Endodermal cell (in vitro differentiated cells): ENCODE results near the gene UBB. TPM values are rescaled to one million over a fixed set of nuclear protein-coding genes. Genes with fewer than 3 reads are reported as not detected.
A peak's percentile ranks its signal among the peaks of the same experiment; 100 is the strongest.

Experiments
- DNase-seq: peaks from one replicate; pipeline ENCODE4 v3.0.0-alpha.2; 2017
- H3K27ac ChIP-seq: 2 replicates; pipeline ENCODE4 v1.5.1; 2013; ENCODE audit warnings: mild to moderate bottlenecking, low read depth, low read length, moderate library complexity
- H3K27me3 ChIP-seq: 2 replicates; pipeline ENCODE4 v1.6.1; 2013; ENCODE audit warnings: mild to moderate bottlenecking, low read length, moderate library complexity; ENCODE audit not compliant: insufficient read depth, control insufficient read depth, poor library complexity, severe bottlenecking
- H3K36me3 ChIP-seq: 2 replicates; pipeline ENCODE4 v1.7.0; 2013; ENCODE audit warnings: mild to moderate bottlenecking, low read length, moderate library complexity; ENCODE audit not compliant: control insufficient read depth, insufficient read depth
- H3K4me1 ChIP-seq: one replicate; pipeline ENCODE4 v1.7.0; 2013; ENCODE audit warnings: low read length; ENCODE audit not compliant: control insufficient read depth, insufficient read depth
- H3K4me3 ChIP-seq: 2 replicates; pipeline ENCODE4 v1.5.1; 2013; ENCODE audit warnings: mild to moderate bottlenecking, low read length, moderate library complexity
- H3K9ac ChIP-seq: 2 replicates; pipeline ENCODE4 v1.6.1; 2013; ENCODE audit warnings: mild to moderate bottlenecking, low read length, moderate library complexity; ENCODE audit not compliant: poor library complexity, severe bottlenecking; ENCODE audit errors: extremely low read depth
- H3K9me3 ChIP-seq: 2 replicates; pipeline ENCODE4 v1.6.1; 2013; ENCODE audit warnings: mild to moderate bottlenecking, low read length, moderate library complexity; ENCODE audit not compliant: control insufficient read depth
- H3K27ac Mint-ChIP-seq: 2 replicates; pipeline ENCODE4 v1.8.0; 2020; ENCODE audit warnings: mixed read lengths
- H3K27me3 Mint-ChIP-seq: 2 replicates; pipeline ENCODE4 v1.8.0; 2021; ENCODE audit warnings: mild to moderate bottlenecking, mixed read lengths; ENCODE audit not compliant: insufficient read depth
- H3K36me3 Mint-ChIP-seq: 2 replicates; pipeline ENCODE4 v1.8.0; 2020; ENCODE audit warnings: low read depth, mixed read lengths
- H3K4me1 Mint-ChIP-seq: 2 replicates; pipeline ENCODE4 v1.8.0; 2020; ENCODE audit warnings: mixed read lengths
- H3K4me3 Mint-ChIP-seq: 2 replicates; pipeline ENCODE4 v1.8.0; 2020; ENCODE audit warnings: mild to moderate bottlenecking, moderate library complexity, mixed read lengths
- H3K9me3 Mint-ChIP-seq: 2 replicates; pipeline ENCODE4 v1.8.0; 2020; ENCODE audit warnings: mild to moderate bottlenecking, mixed read lengths
- WGBS, 2 experiments: methylation state at CpG; one replicate each; pipeline versions ENCODE4 v1.1.5 to v1.1.7; 2013; ENCODE audit warnings: missing lambda C conversion rate in 2 of 2, mixed read lengths in 1 of 2; ENCODE audit not compliant: insufficient coverage in 1 of 2, insufficient read length in 1 of 2; 5-methylcytosine and 5-hydroxymethylcytosine counted together
- long read RNA-seq, 4 experiments: library from polyadenylated mRNA in 2 of 4; library from RNA in 1 of 4; library from capped mRNA in 1 of 4; stranded (forward) in 3 of 4; unstranded in 1 of 4; transcript quantifications; one replicate each; pipeline ENCODE4 v2.0.0, GENCODE V29; 2020 to 2021; ENCODE audit warnings: inconsistent platforms in 1 of 4
- polyA plus RNA-seq, 2 experiments: library from polyadenylated mRNA; stranded (reverse); fragments of 50-300 nt; gene quantifications; one replicate each; pipeline ENCODE4 v1.2.3, GENCODE V29; 2013
- total RNA-seq, 2 donors: library from RNA; stranded (reverse); fragmentation: NEBNext Ultra II Directional in 1 of 2; extraction: Animal tissue kit (Norgen Biotek cat#: 25700) in 1 of 2; gene quantifications; 2 replicates in 1 of 2; 3 replicates in 1 of 2; pipeline ENCODE4 v1.2.1, GENCODE V29; 2021
- TF ChIP-seq, protein P1 (sequence below): fragments of 200-600 bp; sonication (generic); conservative IDR thresholded peaks from 2 replicates; pipeline ENCODE4 v1.5.0; 2021; ENCODE audit warnings: antibody characterized with exemption, mild to moderate bottlenecking

UBB gene
- total RNA-seq, result 1,000 to 10,000 TPM; 1,658 to 1,721 TPM
- polyA plus RNA-seq (2013, experiment 1 of 2), result 2,166 TPM
- polyA plus RNA-seq (2013, experiment 2 of 2), result 2,122 TPM
- long read RNA-seq, experiment 1, transcript UBB-203 (2 exons, 1,012 nt), result minor isoform, 28 of 750 reads
- long read RNA-seq, experiment 1, transcript UBB-201 (2 exons, 1,225 nt), result major isoform, 641 of 750 reads
- long read RNA-seq, experiment 1, partial matches to known transcripts, result 77 of 750 reads
- long read RNA-seq, experiment 1, other reads (novel, unspliced or antisense), result 2 of 750 reads
- long read RNA-seq, experiment 2, transcript UBB-201 (2 exons, 1,225 nt), result major isoform, 519 of 608 reads
- long read RNA-seq, experiment 2, transcript UBB-203 (2 exons, 1,012 nt), result minor isoform, 59 of 608 reads
- long read RNA-seq, experiment 2, partial matches to known transcripts, result 0 of 608 reads
- long read RNA-seq, experiment 2, other reads (novel, unspliced or antisense), result 28 of 608 reads
- long read RNA-seq, experiment 3, transcript UBB-202 (2 exons, 1,014 nt), result minor isoform, 5 of 653 reads
- long read RNA-seq, experiment 3, transcript UBB-203 (2 exons, 1,012 nt), result minor isoform, 25 of 653 reads
- long read RNA-seq, experiment 3, transcript UBB-201 (2 exons, 1,225 nt), result major isoform, 618 of 653 reads
- long read RNA-seq, experiment 3, partial matches to known transcripts, result 0 of 653 reads
- long read RNA-seq, experiment 3, other reads (novel, unspliced or antisense), result 5 of 653 reads
- long read RNA-seq, experiment 4, transcript UBB-202 (2 exons, 1,014 nt), result minor isoform, 15 of 2,734 reads
- long read RNA-seq, experiment 4, transcript UBB-201 (2 exons, 1,225 nt), result major isoform, 2,534 of 2,734 reads
- long read RNA-seq, experiment 4, transcript UBB-203 (2 exons, 1,012 nt), result minor isoform, 129 of 2,734 reads
- long read RNA-seq, experiment 4, partial matches to known transcripts, result 0 of 2,734 reads
- long read RNA-seq, experiment 4, other reads (novel, unspliced or antisense), result 55 of 2,734 reads

DNA sequence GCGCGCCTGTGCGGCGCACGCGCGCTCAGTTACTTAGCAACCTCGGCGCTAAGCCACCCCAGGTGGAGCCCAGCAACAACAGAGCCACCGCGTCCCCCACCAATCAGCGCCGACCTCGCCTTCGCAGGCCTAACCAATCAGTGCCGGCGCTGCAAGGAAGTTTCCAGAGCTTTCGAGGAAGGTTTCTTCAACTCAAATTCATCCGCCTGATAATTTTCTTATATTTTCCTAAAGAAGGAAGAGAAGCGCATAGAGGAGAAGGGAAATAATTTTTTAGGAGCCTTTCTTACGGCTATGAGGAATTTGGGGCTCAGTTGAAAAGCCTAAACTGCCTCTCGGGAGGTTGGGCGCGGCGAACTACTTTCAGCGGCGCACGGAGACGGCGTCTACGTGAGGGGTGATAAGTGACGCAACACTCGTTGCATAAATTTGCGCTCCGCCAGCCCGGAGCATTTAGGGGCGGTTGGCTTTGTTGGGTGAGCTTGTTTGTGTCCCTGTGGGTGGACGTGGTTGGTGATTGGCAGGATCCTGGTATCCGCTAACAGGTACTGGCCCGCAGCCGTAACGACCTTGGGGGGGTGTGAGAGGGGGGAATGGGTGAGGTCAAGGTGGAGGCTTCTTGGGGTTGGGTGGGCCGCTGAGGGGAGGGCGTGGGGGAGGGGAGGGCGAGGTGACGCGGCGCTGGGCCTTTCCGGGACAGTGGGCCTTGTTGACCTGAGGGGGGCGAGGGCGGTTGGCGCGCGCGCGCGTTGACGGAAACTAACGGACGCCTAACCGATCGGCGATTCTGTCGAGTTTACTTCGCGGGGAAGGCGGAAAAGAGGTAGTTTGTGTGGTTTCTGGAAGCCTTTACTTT is at the start of gene UBB:
UBB (plus strand) TSS at position 452 of the 856 bp plus-strand sequence. CDS start 817 bp downstream, outside the sequence.
- peaks cover 25% of the 10 kb centered on the region for H3K36me3 ChIP-seq
- Mint-ChIP-seq H3K36me3 (peaks cover 27% of the 10 kb centered on the region), H3K4me1 (peaks cover 17% of the 10 kb centered on the region), H3K9me3 (no peaks in the 10 kb centered on the region), H3K27ac (peak within 1 kb of the TSS; percentile 100), H3K27me3 (no peaks in the 10 kb centered on the region), H3K4me3 (peak within 1 kb of the TSS; percentile 85)
- peak within 1 kb of the TSS; percentile 97 for H3K9ac ChIP-seq
- 1% methylated on average over 26 to 66 of the region's 67 CpGs for WGBS, 2 experiments
- H3K27me3 ChIP-seq, result no peaks in the 10 kb centered on the region
- peak within 1 kb of the TSS; percentile 100 for H3K27ac ChIP-seq
- DNase-seq, result peak; percentile 100
- no peaks in the 10 kb centered on the region for H3K9me3 ChIP-seq
- H3K4me3 ChIP-seq, result peak within 1 kb of the TSS; percentile 93
- no peaks in the 10 kb centered on the region for H3K4me1 ChIP-seq
- TF ChIP-seq, protein P1, sequence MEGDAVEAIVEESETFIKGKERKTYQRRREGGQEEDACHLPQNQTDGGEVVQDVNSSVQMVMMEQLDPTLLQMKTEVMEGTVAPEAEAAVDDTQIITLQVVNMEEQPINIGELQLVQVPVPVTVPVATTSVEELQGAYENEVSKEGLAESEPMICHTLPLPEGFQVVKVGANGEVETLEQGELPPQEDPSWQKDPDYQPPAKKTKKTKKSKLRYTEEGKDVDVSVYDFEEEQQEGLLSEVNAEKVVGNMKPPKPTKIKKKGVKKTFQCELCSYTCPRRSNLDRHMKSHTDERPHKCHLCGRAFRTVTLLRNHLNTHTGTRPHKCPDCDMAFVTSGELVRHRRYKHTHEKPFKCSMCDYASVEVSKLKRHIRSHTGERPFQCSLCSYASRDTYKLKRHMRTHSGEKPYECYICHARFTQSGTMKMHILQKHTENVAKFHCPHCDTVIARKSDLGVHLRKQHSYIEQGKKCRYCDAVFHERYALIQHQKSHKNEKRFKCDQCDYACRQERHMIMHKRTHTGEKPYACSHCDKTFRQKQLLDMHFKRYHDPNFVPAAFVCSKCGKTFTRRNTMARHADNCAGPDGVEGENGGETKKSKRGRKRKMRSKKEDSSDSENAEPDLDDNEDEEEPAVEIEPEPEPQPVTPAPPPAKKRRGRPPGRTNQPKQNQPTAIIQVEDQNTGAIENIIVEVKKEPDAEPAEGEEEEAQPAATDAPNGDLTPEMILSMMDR, result peak; percentile 32

DNA sequence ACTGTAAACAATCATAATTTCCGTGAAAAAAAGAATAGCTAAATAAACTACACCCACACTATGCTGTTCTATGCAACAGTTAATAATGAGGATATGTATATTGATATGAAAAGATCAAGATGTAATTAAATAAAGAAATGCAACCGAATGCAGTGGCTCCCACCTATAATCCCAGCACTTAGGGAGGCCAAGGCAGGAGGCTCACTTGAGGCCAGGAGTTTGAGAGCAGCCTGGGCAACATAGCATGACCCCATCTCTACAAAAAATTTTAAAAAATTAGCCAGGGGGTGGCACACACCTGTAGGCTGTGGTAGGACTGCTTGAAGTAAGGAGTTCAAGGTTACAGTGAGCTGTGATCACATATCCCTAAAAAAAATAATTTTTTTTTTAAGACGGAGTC is 42.5 kb upstream of the UBB start:
- H3K9me3 Mint-ChIP-seq, result no peaks in the 10 kb centered on the region
- H3K27ac ChIP-seq, result no peak overlapping the region
- H3K4me1 ChIP-seq, result no peaks in the 10 kb centered on the region
- no peaks in the 10 kb centered on the region for H3K9me3 ChIP-seq
- TF ChIP-seq, protein P1, result no peak
- no peak overlapping the region for H3K9ac ChIP-seq
- H3K36me3 ChIP-seq, result peaks cover 10% of the 10 kb centered on the region
- no peaks in the 10 kb centered on the region for H3K4me1 Mint-ChIP-seq
- WGBS, 2 experiments, result 81% methylated on average over 2 of the region's 3 CpGs; no CpG with 5 or more reads in 1 of the 2 experiments
- peaks cover 17% of the 10 kb centered on the region for H3K36me3 Mint-ChIP-seq
- H3K27ac Mint-ChIP-seq, result no peak overlapping the region
- no peak for DNase-seq
- no peaks in the 10 kb centered on the region for H3K27me3 ChIP-seq
- no peaks in the 10 kb centered on the region for H3K27me3 Mint-ChIP-seq
- no peak overlapping the region for H3K4me3 ChIP-seq
- H3K4me3 Mint-ChIP-seq, result no peak overlapping the region

DNA sequence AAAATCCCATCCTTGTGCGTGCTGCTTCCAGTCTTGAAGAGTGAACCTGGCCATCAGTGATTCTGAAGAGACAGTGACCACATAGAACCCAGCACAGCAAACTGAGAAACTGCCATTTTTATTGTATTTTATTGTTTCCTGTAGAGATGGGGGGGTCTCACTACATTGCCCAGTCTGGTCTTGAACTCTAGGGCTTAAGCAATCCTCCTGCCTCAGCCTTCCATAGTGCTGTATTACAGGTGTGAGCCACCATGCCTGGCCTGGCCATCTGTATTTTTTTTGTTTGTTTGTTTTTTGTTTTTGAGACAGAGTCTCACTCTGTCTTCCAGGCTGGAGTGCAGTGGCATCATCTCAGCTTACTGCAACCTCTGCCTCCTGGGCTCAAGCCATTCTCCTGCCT is 41.5 kb upstream of the UBB start:
- Histone ChIP-seq H3K9ac (no peak overlapping the region), H3K9me3 (no peaks in the 10 kb centered on the region), H3K27me3 (no peaks in the 10 kb centered on the region), H3K27ac (no peak overlapping the region), H3K4me3 (no peak overlapping the region), H3K36me3 (peaks cover 19% of the 10 kb centered on the region), H3K4me1 (no peaks in the 10 kb centered on the region)
- H3K4me3 Mint-ChIP-seq, result no peak overlapping the region
- WGBS, 2 experiments, result 86 to 89% methylated on average over 1 of the region's 1 CpG
- peaks cover 27% of the 10 kb centered on the region for H3K36me3 Mint-ChIP-seq
- TF ChIP-seq, protein P1, result no peak
- no peaks in the 10 kb centered on the region for H3K9me3 Mint-ChIP-seq
- H3K4me1 Mint-ChIP-seq, result no peaks in the 10 kb centered on the region
- no peaks in the 10 kb centered on the region for H3K27me3 Mint-ChIP-seq
- DNase-seq, result no peak
- no peak overlapping the region for H3K27ac Mint-ChIP-seq
